NCI-H748 (cell line): Measurements from ENCODE around the gene TEX29.

Experiments used
- DNase-seq: peaks from one replicate; lab custom pipeline; 2025; ENCODE audit not compliant: unreplicated experiment; lab: John Stamatoyannopoulos, UW

Gene TEX29

GRCh38 chr13:111365149-111366005 lies 44.9 kb downstream of the TEX29 start:
- DNase-seq: no peak

- DNase-seq: no peak
Observed at GRCh38 chr13:111367340-111367739, 46.9 kb downstream of the TEX29 start.

- DNase-seq: no peak
Observed at GRCh38 chr13:111368091-111368490, 47.6 kb downstream of the TEX29 start.

- DNase-seq: no peak
Observed at GRCh38 chr13:111370147-111370546, 49.7 kb downstream of the TEX29 start.

- DNase-seq: no peak
Observed at GRCh38 chr13:111370570-111371535, 50.4 kb downstream of the TEX29 start.

GRCh38 chr13:111371720-111372119 lies 51.3 kb downstream of the TEX29 start:
- DNase-seq: no peak

- DNase-seq: peak; percentile 13
Observed at GRCh38 chr13:111372651-111373425, 52.4 kb downstream of the TEX29 start.

- DNase-seq: peak; percentile 21
Observed at GRCh38 chr13:111373486-111373885, 53.0 kb downstream of the TEX29 start.

GRCh38 chr13:111380431-111380830 lies 60.0 kb downstream of the TEX29 start:
- no peak for DNase-seq

GRCh38 chr13:111382411-111382810 lies 62.0 kb downstream of the TEX29 start:
- no peak for DNase-seq

- DNase-seq: no peak
Observed at GRCh38 chr13:111382877-111383276, 62.4 kb downstream of the TEX29 start.

- DNase-seq: no peak
Observed at GRCh38 chr13:111383591-111384440, 63.4 kb downstream of the TEX29 start.

GRCh38 chr13:111384441-111385182 lies 64.2 kb downstream of the TEX29 start:
- DNase-seq: no peak

- peak; percentile 94 for DNase-seq
Observed at GRCh38 chr13:111385183-111385857, 64.9 kb downstream of the TEX29 start.

- DNase-seq: no peak
Observed at GRCh38 chr13:111387026-111387871, 66.8 kb downstream of the TEX29 start.

- no peak for DNase-seq
Observed at GRCh38 chr13:111387945-111388600, 67.6 kb downstream of the TEX29 start.

GRCh38 chr13:111388851-111389500 lies 68.5 kb downstream of the TEX29 start:
- no peak for DNase-seq
